ENCODE measurements around the gene POC1A. TPM values are rescaled to one million over a fixed set of nuclear protein-coding genes. Genes with fewer than 3 reads are reported as not detected.

POC1A gene
- total RNA-seq, 1 donor from 2014 or later, result 1.2 TPM

DNA sequence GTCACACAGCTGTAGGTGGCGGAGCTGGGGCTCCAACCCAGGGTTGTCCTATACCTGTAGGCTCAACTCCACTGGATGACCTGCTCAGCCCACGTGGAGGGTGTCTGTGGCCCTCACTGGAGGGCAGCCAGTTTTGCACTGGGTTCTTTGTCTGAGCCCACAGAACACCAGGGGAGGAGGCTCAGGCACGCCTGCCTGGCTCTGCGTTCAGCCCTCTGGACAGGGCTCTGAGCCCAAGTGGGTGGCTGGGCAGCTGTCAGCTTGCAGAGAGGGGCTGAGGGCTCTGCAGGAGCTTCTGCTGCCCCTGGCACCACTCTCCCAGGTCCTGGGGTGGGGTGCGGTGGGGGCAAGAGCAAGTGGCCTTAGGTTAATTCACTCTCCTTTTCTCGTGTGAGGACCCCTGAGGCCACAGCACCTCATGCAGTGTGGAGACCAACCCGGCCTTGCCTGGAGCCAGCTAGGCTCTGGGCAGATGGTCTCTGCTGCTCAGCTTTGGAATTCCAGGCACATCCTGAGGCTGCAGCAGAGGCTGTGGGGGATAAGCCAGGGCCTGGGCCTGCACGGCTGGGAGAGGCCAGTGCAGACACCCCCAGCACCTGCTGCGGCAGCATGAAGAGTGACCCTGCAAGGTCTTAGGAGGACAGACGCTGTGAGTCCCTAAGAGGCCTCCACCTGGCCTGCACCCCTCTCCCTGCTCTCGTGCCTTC is 121.4 kb downstream of the POC1A start:
- TF ChIP-seq, protein P1, sequence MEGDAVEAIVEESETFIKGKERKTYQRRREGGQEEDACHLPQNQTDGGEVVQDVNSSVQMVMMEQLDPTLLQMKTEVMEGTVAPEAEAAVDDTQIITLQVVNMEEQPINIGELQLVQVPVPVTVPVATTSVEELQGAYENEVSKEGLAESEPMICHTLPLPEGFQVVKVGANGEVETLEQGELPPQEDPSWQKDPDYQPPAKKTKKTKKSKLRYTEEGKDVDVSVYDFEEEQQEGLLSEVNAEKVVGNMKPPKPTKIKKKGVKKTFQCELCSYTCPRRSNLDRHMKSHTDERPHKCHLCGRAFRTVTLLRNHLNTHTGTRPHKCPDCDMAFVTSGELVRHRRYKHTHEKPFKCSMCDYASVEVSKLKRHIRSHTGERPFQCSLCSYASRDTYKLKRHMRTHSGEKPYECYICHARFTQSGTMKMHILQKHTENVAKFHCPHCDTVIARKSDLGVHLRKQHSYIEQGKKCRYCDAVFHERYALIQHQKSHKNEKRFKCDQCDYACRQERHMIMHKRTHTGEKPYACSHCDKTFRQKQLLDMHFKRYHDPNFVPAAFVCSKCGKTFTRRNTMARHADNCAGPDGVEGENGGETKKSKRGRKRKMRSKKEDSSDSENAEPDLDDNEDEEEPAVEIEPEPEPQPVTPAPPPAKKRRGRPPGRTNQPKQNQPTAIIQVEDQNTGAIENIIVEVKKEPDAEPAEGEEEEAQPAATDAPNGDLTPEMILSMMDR (IDR thresholded peaks at IDR 0.05; ENCODE audit: borderline replicate concordance), result no peak
- peak overlapping the region; percentile 26 for H3K27ac ChIP-seq (replicated peaks)
- no peaks in the 10 kb centered on the region for H3K27me3 ChIP-seq (ENCODE audit: low read depth)
- H3K4me3 ChIP-seq, result no peak overlapping the region
- DNase-seq, result no peak
- H3K4me1 ChIP-seq, result peaks cover 34% of the 10 kb centered on the region
- no peaks in the 10 kb centered on the region for H3K9me3 ChIP-seq (replicated peaks)
- intact Hi-C loops (cut with micrococcal nuclease), result no loop called here
- H3K36me3 ChIP-seq, result no peaks in the 10 kb centered on the region

DNA sequence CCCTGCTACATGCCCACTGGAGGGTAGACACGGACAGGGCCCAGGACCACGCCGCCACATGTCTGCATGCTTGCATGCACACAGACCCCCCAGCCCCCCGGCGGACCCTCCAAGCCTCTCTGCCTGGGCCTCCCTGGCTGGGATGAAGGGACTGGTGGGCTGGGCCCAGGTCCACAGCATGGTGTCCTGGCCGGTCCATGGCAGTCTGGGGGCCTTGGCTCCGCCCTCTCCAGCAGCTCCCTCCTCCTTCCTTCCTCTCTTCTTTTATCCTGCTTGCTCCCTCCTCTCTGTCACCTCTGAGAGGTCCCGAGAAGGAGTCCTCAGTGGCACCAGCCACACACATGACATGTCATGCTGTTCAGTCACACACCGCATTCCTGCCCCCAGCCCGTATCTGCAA is 122.3 kb downstream of the POC1A start:
- H3K36me3 ChIP-seq, result no peaks in the 10 kb centered on the region
- no peak overlapping the region for H3K27ac ChIP-seq (replicated peaks)
- peaks cover 43% of the 10 kb centered on the region for H3K4me1 ChIP-seq
- H3K4me3 ChIP-seq, result no peak overlapping the region
- TF ChIP-seq, protein P1 (IDR thresholded peaks at IDR 0.05; ENCODE audit: borderline replicate concordance), result no peak
- DNase-seq, result no peak
- H3K9me3 ChIP-seq (replicated peaks), result no peaks in the 10 kb centered on the region
- no peaks in the 10 kb centered on the region for H3K27me3 ChIP-seq (ENCODE audit: low read depth)
- intact Hi-C loops (cut with micrococcal nuclease), result no loop called here

DNA sequence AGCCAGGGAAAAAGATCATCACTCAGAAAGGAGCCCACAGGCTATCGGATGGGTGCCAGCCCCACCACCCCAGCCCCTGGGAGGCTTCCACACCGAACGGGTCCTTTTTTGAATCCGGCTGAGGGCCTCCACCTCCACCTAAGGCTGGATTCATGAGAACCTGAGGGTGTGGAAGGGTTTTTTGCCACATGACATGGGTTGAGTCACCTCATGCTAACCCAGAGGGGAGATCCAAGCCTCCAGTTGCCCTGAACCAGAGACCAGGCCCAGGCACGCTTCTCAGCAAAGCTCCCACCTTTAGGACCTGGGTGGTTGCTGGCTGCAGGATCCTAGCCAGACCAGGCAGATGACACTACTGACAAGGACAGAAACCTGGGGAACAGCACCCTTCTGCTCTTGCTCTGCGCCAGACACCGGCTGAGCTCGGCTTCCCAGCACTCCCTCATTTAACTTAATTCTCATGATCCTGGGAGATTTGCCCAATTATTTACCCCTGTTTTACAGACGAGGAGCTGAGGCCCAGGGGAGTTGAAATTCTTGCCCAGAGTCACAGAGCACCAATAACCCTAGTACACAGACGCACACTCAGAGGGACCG is 123.4 kb downstream of the POC1A start:
- peaks cover 51% of the 10 kb centered on the region for H3K4me1 ChIP-seq
- H3K27ac ChIP-seq (replicated peaks), result peak overlapping the region; percentile 92
- no peaks in the 10 kb centered on the region for H3K27me3 ChIP-seq (ENCODE audit: low read depth)
- no peak for DNase-seq
- TF ChIP-seq, protein P1 (IDR thresholded peaks at IDR 0.05; ENCODE audit: borderline replicate concordance), result no peak
- H3K4me3 ChIP-seq, result no peak overlapping the region
- H3K9me3 ChIP-seq (replicated peaks), result no peaks in the 10 kb centered on the region
- H3K36me3 ChIP-seq, result no peaks in the 10 kb centered on the region
- intact Hi-C loops (cut with micrococcal nuclease), result no loop called here

DNA sequence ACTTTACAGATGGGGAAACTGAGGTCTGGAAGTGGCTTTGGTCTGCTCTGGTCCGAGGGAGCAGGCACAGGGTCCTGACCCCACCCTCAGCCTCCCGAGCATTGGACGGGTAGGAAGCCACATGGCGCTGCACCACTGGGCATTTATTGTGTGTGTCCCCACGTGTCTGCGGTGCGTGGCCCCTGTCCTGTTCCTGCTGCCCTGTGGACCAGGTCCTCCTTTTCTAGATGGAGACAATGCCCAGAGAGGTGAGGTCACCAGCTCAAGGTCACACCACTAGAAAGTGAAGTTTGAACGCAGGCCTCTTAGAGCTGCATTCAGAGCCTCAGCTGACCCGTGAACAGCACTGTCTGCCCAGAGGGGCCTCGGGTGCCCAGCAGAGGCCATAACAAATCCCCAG is 124.7 kb downstream of the POC1A start:
- Histone ChIP-seq H3K27me3 (ENCODE audit: low read depth) (no peaks in the 10 kb centered on the region), H3K27ac (replicated peaks) (peak overlapping the region; percentile 92), H3K36me3 (no peaks in the 10 kb centered on the region), H3K9me3 (replicated peaks) (no peaks in the 10 kb centered on the region), H3K4me3 (no peak overlapping the region), H3K4me1 (peaks cover 64% of the 10 kb centered on the region)
- TF ChIP-seq, protein P1 (IDR thresholded peaks at IDR 0.05; ENCODE audit: borderline replicate concordance), result no peak
- no peak for DNase-seq
- intact Hi-C loops (cut with micrococcal nuclease), result no loop called here

DNA sequence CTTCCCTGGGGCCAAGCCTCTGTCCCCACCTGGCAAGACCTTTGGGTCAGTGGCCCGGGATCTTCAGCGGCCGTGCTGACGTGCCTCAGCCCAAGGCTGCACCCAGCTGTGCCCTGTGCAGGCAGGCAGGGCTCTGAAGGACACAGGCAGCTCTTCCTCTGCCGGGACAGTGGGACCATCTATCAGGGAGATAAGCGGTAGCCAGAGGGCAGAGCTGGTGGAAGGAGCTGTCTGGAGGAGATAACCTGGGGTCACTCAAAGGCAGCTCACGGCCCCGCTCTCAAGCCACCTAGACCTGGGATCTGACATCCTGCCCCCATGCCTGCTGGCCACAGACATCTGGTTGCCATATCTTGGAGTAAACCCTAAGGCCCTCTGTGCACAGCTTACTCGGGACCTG is 125.2 kb downstream of the POC1A start:
- TF ChIP-seq, protein P1 (IDR thresholded peaks at IDR 0.05; ENCODE audit: borderline replicate concordance), result no peak
- peak overlapping the region; percentile 92 for H3K27ac ChIP-seq (replicated peaks)
- no peaks in the 10 kb centered on the region for H3K9me3 ChIP-seq (replicated peaks)
- H3K4me3 ChIP-seq, result no peak overlapping the region
- no peak for DNase-seq
- H3K4me1 ChIP-seq, result peaks cover 69% of the 10 kb centered on the region
- H3K36me3 ChIP-seq, result no peaks in the 10 kb centered on the region
- intact Hi-C loops (cut with micrococcal nuclease), result no loop called here
- no peaks in the 10 kb centered on the region for H3K27me3 ChIP-seq (ENCODE audit: low read depth)

Data from left ventricle myocardium inferior (tissue), 1 donor.